ENCODE results near the gene MPP1. TPM values are rescaled to one million over a fixed set of nuclear protein-coding genes. Genes with fewer than 3 reads are reported as not detected.

MPP1 gene
- polyA plus RNA-seq, 2 of the 4 experiments (the other 2 are of a cell fraction): 10.7 to 14.3 TPM

DNA sequence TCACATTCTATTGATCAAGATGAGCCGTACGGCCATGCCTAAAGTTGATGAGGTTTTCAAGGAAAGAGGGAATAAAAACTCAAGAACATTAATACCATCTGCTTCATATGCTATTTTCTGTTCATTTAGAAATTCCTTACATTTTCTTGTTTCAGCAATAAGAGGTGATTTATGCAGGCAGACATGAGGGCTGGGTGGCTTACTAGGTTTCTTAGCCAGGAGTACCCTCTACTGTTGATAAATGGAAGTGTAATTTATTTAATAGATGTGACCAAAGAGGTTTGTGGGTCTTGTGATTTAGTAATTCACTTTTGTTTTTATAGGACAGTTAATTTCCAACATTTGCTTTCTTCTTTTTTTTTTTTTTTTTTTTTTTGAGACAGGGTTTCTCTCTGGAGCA lies 35.6 kb upstream of the MPP1 start:
- TF ChIP-seq FOSB (CRISPR knock-in tag; IDR thresholded peaks at IDR 0.05) (no peak), JUN (IDR thresholded peaks at IDR 0.05) (no peak), TP53 (CRISPR knock-in tag; IDR thresholded peaks at IDR 0.05) (no peak), NPAS2 (CRISPR knock-in tag; IDR thresholded peaks at IDR 0.05; ENCODE audit: borderline replicate concordance) (no peak), HOXA7 (CRISPR knock-in tag; IDR thresholded peaks at IDR 0.05) (no peak), RNF2 (IDR thresholded peaks at IDR 0.05; ENCODE audit: borderline replicate concordance, low read depth) (no peak), EP300 (IDR thresholded peaks at IDR 0.05) (no peak), HOXB5 (CRISPR knock-in tag; IDR thresholded peaks at IDR 0.05) (no peak), POLR2AphosphoS2 (conservative IDR thresholded peaks at IDR 0.05; ENCODE audit: low read length) (no peak), SMC3 (IDR thresholded peaks at IDR 0.05) (peak; percentile 46; the same call in 2 of the 3 replicates), KDM5A (IDR thresholded peaks at IDR 0.05) (no peak), RAD21 (conservative IDR thresholded peaks at IDR 0.05 in 1 of 2, IDR thresholded peaks at IDR 0.05 in 1 of 2) (peak; percentile 73 to 78), ZNF302 (CRISPR knock-in tag; IDR thresholded peaks at IDR 0.05) (no peak), RCOR1 (IDR thresholded peaks at IDR 0.05; ENCODE audit: low read depth, low read length) (no peak), MAZ (IDR thresholded peaks at IDR 0.05; ENCODE audit: borderline replicate concordance, low read depth, low read length) (no peak), HOXB13 (CRISPR knock-in tag; IDR thresholded peaks at IDR 0.05; ENCODE audit: low read depth) (no peak), ZC3H11A (IDR thresholded peaks at IDR 0.05) (no peak)
- TF ChIP-seq, protein P1, sequence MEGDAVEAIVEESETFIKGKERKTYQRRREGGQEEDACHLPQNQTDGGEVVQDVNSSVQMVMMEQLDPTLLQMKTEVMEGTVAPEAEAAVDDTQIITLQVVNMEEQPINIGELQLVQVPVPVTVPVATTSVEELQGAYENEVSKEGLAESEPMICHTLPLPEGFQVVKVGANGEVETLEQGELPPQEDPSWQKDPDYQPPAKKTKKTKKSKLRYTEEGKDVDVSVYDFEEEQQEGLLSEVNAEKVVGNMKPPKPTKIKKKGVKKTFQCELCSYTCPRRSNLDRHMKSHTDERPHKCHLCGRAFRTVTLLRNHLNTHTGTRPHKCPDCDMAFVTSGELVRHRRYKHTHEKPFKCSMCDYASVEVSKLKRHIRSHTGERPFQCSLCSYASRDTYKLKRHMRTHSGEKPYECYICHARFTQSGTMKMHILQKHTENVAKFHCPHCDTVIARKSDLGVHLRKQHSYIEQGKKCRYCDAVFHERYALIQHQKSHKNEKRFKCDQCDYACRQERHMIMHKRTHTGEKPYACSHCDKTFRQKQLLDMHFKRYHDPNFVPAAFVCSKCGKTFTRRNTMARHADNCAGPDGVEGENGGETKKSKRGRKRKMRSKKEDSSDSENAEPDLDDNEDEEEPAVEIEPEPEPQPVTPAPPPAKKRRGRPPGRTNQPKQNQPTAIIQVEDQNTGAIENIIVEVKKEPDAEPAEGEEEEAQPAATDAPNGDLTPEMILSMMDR (IDR thresholded peaks at IDR 0.05): peak; percentile 58
- TF ChIP-seq, protein P2, sequence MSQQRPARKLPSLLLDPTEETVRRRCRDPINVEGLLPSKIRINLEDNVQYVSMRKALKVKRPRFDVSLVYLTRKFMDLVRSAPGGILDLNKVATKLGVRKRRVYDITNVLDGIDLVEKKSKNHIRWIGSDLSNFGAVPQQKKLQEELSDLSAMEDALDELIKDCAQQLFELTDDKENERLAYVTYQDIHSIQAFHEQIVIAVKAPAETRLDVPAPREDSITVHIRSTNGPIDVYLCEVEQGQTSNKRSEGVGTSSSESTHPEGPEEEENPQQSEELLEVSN (IDR thresholded peaks at IDR 0.05; ENCODE audit: borderline replicate concordance, low read depth): no peak
- peaks cover 7% of the 10 kb centered on the region; the same call in 1 of the 3 replicates for H3K9me3 ChIP-seq
- peak; percentile 100 for FAIRE-seq
- H3K4me1 ChIP-seq: no peaks in the 10 kb centered on the region
- POLR2A ChIA-PET: no interaction called here
- H3K4me2 ChIP-seq: no peak overlapping the region
- peak in 1 of 2 experiments; percentile 70; a peak in 3 of 6 replicates for ATAC-seq
- peak; percentile 28 to 54 for DNase-seq (ENCODE audit: low read depth in 1 of 2, low spot score in 1 of 2)
- no peak overlapping the region for H3K27ac ChIP-seq
- WGBS (ENCODE audit: missing lambda C conversion rate): 95% methylated on average over 2 of the region's 2 CpGs
- H3K4me3 ChIP-seq: no peak overlapping the region
- CTCF ChIA-PET: interaction anchor here (1.0 to 1.5 kb wide), 5 partner anchors 22 to 92 kb away, joined by 3 to 4 read pairs (median 3); no protein-coding TSS in a partner anchor

DNA sequence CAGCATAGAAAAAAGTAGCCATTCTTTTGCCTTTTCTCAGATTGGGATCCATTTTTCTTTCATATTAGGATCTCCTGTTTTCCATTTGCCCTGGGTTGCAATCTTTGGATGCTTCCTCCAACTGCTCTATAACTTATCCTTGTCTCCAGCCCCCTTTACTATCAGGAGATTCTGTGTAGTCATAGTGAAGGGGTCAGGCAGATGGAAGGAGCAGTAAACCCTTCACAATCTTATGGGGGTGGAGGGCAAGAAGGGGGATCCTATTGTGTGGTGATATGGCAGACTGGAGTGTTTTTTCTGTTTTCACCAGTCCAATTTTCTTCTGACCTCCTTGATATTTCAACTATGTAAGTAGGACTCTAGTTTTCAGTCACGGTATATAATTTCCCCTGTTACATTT lies 30.9 kb upstream of the MPP1 start:
- Histone ChIP-seq H3K4me3 (no peak overlapping the region), H3K27ac (no peak overlapping the region), H3K4me1 (no peaks in the 10 kb centered on the region), H3K9me3 (peaks cover 7% of the 10 kb centered on the region; the same call in 1 of the 3 replicates), H3K4me2 (no peak overlapping the region)
- TF ChIP-seq TFCP2L1 (CRISPR knock-in tag; IDR thresholded peaks at IDR 0.05) (no peak), SMC3 (IDR thresholded peaks at IDR 0.05) (no peak), CEBPB (IDR thresholded peaks at IDR 0.05) (no peak), MAZ (IDR thresholded peaks at IDR 0.05; ENCODE audit: borderline replicate concordance, low read depth, low read length) (no peak), HOXB13 (CRISPR knock-in tag; IDR thresholded peaks at IDR 0.05; ENCODE audit: low read depth) (no peak), ZSCAN20 (CRISPR knock-in tag; IDR thresholded peaks at IDR 0.05) (no peak)
- 78% methylated on average over 1 of the region's 1 CpG for WGBS (ENCODE audit: missing lambda C conversion rate)
- no peak for FAIRE-seq
- CTCF ChIA-PET: interaction anchor here (0.9 kb wide), 1 partner anchor 25 kb away, joined by 4 read pairs; no protein-coding TSS in a partner anchor
- DNase-seq (ENCODE audit: low read depth in 1 of 2, low spot score in 1 of 2): no peak
- ATAC-seq: no peak
- POLR2A ChIA-PET: no interaction called here

DNA sequence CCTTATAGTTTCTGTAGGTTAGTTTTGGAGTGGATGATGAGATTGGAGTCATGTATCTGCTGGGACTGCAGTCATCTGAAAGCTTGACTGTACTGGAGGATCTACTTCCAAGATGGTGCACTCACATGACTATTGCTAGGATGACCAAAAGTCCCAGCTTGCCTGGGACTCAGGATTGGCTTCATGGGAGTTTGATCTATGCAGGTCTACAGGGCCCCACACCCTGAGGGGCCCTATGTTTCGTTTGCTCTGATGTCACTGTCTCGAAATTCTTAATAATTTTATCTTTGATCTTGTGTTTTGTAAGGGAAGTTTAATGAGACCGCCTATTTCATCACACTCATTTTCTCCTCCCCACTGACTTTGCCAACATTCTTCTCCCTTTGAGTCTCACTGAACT lies 29.3 kb upstream of the MPP1 start, which contains the start of gene SMIM9:
Gene SMIM9, minus strand, starts transcription at position 101 of the 400 bp plus-strand sequence. CDS start 3,806 bp downstream, outside the sequence.
- Histone ChIP-seq H3K4me2 (no peak within 1 kb of the TSS), H3K27ac (no peak within 1 kb of the TSS), H3K4me1 (no peaks in the 10 kb centered on the region), H3K9me3 (no peaks in the 10 kb centered on the region), H3K4me3 (no peak within 1 kb of the TSS)
- DNase-seq (ENCODE audit: low read depth in 1 of 2, low spot score in 1 of 2) (no peak), ATAC-seq (no peak), FAIRE-seq (no peak)
- POLR2A ChIA-PET: no interaction called here
- CTCF ChIA-PET: interaction anchor here (1.0 to 1.4 kb wide), 3 partner anchors 11 to 86 kb away, joined by 4 read pairs; no protein-coding TSS in a partner anchor
- no peak for TF ChIP-seq POLR2AphosphoS2 (conservative IDR thresholded peaks at IDR 0.05; ENCODE audit: low read length)
- WGBS (ENCODE audit: missing lambda C conversion rate): 66% methylated on average over 3 of the region's 3 CpGs
